Activated naive CD8-positive, alpha-beta T cell treated with anti-CD3 and anti-CD28 coated beads, Interleukin-2, amount 50 U/mL, for 16 hours (primary cell): Measurements from ENCODE around the gene SP140.
"Not testable (repeated sequence)": the region's sequence is repeated elsewhere in the genome, so short reads cannot be mapped to it uniquely, and the experiment has no call there.

Source experiments
- DNase-seq: peaks from one replicate; pipeline ENCODE4 v3.0.0-alpha.2; 2020; ENCODE audit warnings: low read depth, low spot score

The SP140 gene

DNA sequence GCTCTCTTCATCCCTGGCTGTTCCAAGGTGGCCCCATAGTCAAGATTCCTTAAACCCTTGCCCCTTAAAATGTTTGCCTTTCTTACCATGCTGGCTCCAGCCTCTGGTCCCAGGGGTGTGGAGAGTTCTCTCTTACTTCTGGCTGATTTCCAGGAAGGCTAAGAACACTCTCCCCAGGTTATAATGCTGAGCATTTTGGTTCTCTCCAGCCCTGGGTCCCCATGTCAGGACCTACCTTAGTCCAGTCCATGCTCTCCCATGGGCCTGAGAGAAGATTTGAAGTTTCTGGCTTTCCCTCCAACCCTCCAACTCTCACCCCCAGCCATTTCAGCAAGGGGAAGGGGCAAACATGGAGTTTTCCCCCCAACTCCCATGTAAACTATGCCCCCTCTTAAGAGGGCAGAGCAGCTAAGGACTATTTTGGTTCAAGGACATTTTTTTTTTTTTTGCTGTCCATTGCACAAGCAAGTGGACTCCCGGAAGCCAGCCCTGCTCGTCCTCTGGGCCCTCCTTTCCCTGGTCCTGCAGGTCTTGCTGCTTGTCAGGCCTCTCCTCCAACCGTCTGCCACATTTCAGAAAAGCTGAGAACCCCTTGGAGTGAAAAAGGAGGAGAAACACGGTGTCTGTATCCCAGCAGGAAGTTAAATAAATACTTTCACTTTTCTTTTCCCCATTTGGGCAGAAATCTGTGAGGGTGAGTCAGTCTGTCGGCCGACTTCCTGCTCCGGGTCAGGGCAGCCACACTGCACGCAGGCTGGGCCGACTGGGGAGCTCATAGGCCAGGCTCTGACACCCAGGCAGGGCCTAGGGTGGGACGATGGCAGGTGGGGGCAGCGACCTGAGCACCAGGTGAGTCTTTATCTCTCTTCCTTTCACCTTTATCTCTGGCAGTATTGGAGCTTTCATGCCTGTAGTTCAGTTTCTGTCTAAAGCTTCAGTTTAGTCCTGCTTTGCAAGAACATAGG lies 101.2 kb downstream of the SP140 start, which contains the start of gene SP140L:
Gene SP140L, plus strand, starts transcription at position 741 of the 965 bp plus-strand sequence. Its CDS starts 77 bp downstream, at position 818.
- DNase-seq = peak; percentile 62

DNA sequence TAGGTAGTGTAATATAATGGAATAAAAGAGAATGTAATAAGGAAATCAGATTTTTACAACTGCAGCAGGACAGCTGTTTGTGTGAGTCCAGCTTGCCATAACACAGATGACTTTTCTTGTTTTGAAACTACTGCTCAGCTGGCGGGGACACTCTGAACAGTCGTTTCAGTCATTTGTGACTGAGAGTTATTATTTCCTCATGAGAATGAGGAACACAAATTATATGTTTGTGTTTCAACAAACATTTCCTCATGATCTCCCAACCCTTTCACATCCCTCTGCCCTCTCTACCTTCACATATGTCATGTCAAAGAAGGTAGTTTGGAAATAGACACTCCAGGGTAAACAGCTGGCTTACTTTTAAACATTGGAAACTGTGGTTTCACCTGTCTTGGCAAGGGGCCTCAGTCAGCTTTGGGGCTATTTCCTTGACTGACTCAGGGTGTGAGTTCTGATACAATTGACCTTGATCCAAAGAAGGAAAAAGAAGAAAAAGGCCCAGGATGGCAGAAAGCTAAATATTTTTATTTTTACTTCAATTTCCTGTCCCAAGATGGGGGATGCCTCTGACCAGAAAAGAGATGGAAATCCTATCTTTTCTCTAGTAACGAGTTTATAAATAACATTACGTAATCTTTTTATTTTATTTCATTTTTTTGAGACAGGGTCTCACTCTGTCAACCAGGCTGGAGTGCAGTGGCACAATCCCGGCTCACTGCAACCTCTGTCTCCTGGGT lies 102.0 kb downstream of the SP140 start:
- no peak for DNase-seq

DNA sequence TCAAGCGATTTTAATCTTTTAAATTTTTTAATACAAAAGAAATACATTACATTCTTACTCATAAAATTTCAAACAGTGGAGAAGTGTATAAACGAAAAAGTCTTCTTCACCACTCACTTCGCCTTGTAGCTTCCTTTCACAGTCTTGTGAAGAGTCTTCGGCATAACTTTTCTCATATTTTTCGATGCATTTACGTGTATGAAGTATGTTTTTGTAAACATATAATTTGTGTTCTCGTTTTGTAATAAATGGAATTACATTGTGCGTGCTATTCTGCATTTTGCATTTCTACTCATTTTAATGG lies 102.6 kb downstream of the SP140 start:
- no peak for DNase-seq

DNA sequence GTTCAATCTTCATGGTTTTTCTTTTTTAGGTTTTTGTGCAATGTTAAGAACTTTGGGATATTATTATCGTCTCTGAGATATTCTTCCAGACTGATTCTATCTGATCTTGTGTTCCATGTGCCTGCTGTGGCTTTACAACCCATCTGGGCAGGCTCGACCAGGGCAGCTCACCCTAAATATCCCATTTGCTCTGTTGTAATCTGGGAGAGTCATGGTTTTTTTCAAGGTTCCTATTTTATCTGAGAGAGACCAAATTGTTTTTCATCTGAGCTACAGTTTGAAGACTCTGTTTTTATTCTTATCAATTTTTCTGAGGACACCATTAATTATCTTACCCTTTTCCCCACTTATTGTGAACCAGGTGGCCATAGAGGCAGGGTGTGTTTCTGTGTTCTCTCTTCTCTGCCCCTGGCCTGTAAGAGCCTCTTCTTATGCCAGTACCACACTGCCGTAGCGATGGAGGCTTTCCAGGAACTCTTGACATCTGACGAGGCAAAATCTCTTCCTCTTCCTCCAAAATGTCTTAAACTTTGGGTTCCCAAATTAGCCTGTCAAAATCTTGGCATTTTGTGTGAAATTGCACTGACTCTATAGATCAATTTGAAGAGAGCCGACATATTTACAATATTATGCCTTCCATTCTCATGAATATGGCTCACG lies 104.5 kb downstream of the SP140 start:
- DNase-seq = no peak

GRCh38 chr2:230330725-230331124 lies 105.2 kb downstream of the SP140 start:
- no peak for DNase-seq

- no peak for DNase-seq
Observed at GRCh38 chr2:230335461-230335863, 109.9 kb downstream of the SP140 start.

- DNase-seq = no peak
Observed at GRCh38 chr2:230335864-230336506, 110.4 kb downstream of the SP140 start.

DNA sequence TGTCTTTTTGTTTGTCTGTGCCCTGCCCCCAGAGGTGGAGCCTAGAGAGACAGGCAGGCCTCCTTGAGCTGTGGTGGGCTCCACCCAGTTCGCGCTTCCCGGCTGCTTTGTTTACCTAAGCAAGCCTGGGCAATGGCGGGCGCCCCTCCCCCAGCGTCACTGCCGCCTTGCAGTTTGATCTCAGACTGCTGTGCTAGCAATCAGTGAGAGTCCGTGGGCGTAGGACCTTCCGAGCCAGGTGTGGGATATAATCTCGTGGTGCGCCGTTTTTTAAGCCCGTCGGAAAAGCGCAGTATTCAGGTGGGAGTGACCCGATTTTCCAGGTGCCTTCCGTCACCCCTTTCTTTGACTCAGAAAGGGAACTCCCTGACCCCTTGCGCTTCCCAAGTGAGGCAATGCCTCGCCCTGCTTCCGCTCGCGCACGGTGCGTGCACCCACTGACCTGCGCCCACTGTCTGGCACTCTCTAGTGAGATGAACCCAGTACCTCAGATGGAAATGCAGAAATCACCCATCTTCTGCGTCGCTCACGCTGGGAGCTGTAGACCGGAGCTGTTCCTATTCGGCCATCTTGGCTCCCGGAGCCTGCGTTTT lies 116.5 kb downstream of the SP140 start:
- DNase-seq = not testable (repeated sequence)

DNA sequence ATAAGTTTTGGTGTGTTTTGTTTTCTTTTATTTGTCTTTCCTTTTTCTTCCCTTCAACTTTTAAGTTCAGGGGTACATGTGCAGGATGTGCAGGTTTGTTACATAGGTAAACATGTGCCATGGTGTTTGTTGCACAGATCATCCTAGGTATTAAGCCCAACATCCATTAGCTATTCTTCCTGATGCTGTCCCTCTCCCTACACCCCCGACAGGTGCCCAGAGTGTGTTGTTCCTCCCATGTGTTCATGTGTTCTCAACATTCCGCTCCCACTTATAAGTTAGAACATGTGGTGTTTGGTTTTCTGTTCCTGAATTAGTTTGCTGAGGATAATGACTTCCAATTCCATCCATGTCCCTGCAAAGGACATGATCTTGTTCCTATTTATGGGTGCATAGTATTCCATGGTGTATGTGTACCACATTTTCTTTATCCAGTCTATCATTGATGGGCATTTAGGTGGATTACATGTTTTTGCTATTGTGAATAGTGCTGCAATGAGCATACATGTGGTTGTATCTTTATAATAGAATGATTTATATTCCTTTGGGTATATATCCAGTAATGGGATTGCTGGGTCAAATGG lies 117.6 kb downstream of the SP140 start:
- DNase-seq = not testable (repeated sequence)

DNA sequence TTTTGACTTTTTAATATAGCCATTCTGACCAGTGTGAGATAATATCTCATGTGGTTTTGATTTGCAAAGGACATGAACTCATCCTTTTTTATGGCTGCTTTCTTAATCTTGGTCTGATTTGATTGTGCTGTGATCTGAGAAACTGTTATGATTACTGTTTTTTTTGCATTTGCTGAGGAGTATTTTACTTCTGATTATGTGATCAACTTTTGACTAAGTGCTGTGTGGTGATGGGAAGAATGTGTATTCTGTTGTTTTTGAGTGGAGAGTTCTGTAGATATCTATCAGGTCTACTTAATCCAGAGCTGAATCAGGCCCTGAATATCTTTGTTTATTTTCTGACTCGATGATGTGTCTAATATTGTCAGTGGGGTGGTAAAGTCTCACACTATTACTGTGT lies 118.2 kb downstream of the SP140 start:
- DNase-seq = no peak

DNA sequence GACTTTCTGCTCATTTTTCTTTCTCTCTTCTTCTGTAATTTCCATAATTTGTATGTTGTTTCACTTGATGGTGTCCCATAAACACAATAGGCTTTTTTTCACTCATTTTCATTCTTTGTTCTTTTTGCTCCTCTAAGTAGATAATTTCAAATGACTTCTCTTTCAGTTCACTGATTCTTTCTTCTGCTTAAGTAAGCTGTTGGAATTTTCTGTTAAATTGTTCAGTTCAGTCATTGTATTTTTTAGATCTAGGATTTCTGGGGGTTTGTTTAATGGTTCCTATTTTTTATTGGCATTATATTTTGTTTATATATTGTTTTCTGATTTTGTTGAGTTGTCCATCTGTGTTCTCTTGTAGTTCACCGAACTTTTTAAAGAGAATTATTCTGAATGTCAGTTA lies 120.9 kb downstream of the SP140 start:
- DNase-seq = no peak

GRCh38 chr2:230346921-230347533 lies 121.5 kb downstream of the SP140 start:
- DNase-seq = no peak

- no peak for DNase-seq
Observed at GRCh38 chr2:230347659-230348305, 122.2 kb downstream of the SP140 start.

DNA sequence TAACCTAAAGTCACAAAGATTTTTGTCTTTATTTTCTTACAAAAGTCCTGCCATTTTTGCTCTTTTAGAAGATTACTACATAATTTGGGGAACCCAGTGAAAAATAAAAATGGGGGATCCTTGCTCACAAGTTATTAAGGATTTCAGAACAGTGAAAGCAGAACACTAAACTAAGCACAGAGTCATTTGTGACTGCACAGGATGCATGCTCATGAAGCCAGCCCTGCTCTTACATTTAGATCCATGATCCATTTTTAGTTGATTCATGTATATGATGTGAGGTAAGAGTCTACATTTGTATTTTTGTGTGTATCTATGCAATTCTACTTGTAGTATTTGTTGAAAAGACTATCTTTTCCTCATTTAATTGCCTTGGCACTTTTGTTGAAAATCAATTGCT lies 123.3 kb downstream of the SP140 start:
- no peak for DNase-seq

DNA sequence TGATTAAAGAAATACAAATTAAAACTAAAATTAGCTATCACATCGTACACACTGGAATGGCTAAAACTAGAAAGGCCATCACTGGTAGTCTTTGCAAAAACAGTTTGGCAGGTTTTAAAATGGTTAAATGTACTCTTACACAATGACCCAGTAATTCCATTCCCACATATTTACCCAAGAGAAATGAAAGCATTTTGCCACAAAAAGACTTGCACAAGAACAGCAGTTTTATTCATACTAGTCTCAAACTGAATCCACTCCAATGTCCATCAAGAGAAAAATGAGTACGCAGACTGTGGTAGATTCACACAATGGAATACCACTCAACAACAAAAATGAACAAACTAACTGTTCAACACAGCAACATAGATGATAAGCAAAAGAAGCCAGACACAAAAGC lies 130.5 kb downstream of the SP140 start:
- no peak for DNase-seq

DNA sequence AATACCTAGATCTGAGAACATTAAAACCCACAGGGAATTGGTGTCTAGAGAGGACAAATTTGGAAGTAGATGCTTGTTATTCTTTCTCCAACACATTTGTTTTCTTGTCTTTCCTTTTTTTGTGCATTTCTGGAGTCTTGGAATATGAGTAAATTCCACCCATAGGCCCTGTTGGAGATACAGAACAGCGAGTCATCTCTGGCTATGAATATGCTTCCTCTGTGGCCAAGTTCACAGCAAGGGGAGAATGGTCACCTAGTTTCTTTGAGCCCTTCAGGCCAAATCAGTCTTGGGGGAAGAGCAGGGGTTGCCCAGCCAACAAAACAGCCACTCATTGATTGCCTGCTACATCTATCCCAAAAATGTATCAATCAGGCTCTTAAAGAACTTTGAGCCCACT lies 132.8 kb downstream of the SP140 start:
- no peak for DNase-seq

DNA sequence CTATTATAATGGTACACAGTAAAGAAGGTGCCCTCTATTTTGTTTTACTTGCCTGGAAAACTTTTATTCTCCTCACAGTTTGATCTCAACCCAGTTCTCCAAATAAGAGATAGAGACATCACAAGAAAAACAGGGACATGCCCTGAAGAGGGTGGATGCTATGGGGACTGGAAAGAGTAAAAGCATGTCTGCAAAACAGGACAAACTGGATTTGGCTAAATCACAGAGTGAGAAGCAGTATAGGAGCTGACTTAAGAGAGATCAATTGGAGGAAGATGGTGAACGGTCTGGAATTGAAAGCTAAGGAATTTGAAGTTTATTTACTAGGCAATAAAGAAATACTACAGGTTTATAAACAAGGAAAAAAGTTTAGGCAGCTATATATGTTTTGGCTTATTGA lies 134.5 kb downstream of the SP140 start:
- no peak for DNase-seq

- no peak for DNase-seq
Observed at GRCh38 chr2:230362030-230362691, 136.6 kb downstream of the SP140 start.
